UCSD-AML1 (cell line): ENCODE results near the gene PROM1.

Experiments used
- DNase-seq: peaks from one replicate; lab custom pipeline; 2025; ENCODE audit not compliant: unreplicated experiment; lab: John Stamatoyannopoulos, UW

The PROM1 gene

GRCh38 chr4:16110661-16111290 lies 27.0 kb upstream of the PROM1 start:
- no peak for DNase-seq

- no peak for DNase-seq
Measured at GRCh38 chr4:16110199-16110598, 26.4 kb upstream of the PROM1 start.

- DNase-seq, result no peak
Measured at GRCh38 chr4:16109256-16109655, 25.4 kb upstream of the PROM1 start.

GRCh38 chr4:16106956-16107355 lies 23.1 kb upstream of the PROM1 start:
- DNase-seq, result no peak

- DNase-seq, result no peak
Measured at GRCh38 chr4:16104520-16104919, 20.7 kb upstream of the PROM1 start.

- DNase-seq, result no peak
Measured at GRCh38 chr4:16102356-16102755, 18.5 kb upstream of the PROM1 start.

GRCh38 chr4:16100833-16101232 lies 17.0 kb upstream of the PROM1 start:
- DNase-seq, result no peak

GRCh38 chr4:16092682-16093319 lies 9.0 kb upstream of the PROM1 start:
- DNase-seq, result no peak

GRCh38 chr4:16090096-16090705 lies 6.4 kb upstream of the PROM1 start:
- no peak for DNase-seq

GRCh38 chr4:16089156-16089555 lies 5.3 kb upstream of the PROM1 start:
- DNase-seq, result no peak

- DNase-seq, result no peak
Measured at GRCh38 chr4:16088601-16089000, 4.8 kb upstream of the PROM1 start.

GRCh38 chr4:16085822-16086221 lies 2.0 kb upstream of the PROM1 start:
- no peak for DNase-seq

- DNase-seq, result no peak
Measured at GRCh38 chr4:16082426-16083240, 1.2 kb downstream of the PROM1 start.

- no peak for DNase-seq
Measured at GRCh38 chr4:16082041-16082425, 1.8 kb downstream of the PROM1 start.

- no peak for DNase-seq
Measured at GRCh38 chr4:16079046-16079445, 4.8 kb downstream of the PROM1 start.

- no peak for DNase-seq
Measured at GRCh38 chr4:16078195-16078760, 5.5 kb downstream of the PROM1 start.

- DNase-seq, result no peak
Measured at GRCh38 chr4:16077786-16078185, 6.0 kb downstream of the PROM1 start.

GRCh38 chr4:16075975-16076757 lies 7.7 kb downstream of the PROM1 start:
- no peak for DNase-seq

GRCh38 chr4:16075061-16075460 lies 8.8 kb downstream of the PROM1 start:
- DNase-seq, result no peak

GRCh38 chr4:16072168-16072567 lies 11.7 kb downstream of the PROM1 start:
- DNase-seq, result no peak

GRCh38 chr4:16070203-16070602 lies 13.6 kb downstream of the PROM1 start:
- no peak for DNase-seq
